Stimulated activated naive B cell treated with anti-CD40 and anti-IgM and Interleukin-4, amounts not matched to agents 10 μg/mL and 1 μg/mL and 100 μg/mL, for 72 hours (primary cell): ENCODE results near the gene ENKUR.
"Not testable (repeated sequence)": the region's sequence is repeated elsewhere in the genome, so short reads cannot be mapped to it uniquely, and the experiment has no call there.

Experiments used
- ATAC-seq, 2 donors: fragments of 150-1000 bp; cut with Tn5 transposase; replicated peaks; 2 replicates each; pipeline ENCODE4 v1.10.0; 2021; ENCODE audit warnings: moderate library complexity in 1 of 2
- DNase-seq: peaks from one replicate; pipeline ENCODE4 v3.0.0; 2021
- H3K27ac Mint-ChIP-seq: one replicate; pipeline ENCODE4 v1.8.0; 2022; ENCODE audit warnings: mild to moderate bottlenecking, mixed read lengths
- H3K27me3 Mint-ChIP-seq, 2 donors: one replicate each; pipeline ENCODE4 v1.8.0; 2022; ENCODE audit warnings: mixed read lengths in 2 of 2
- H3K36me3 Mint-ChIP-seq, 2 donors: one replicate each; pipeline ENCODE4 v1.8.0; 2022; ENCODE audit warnings: mixed read lengths in 2 of 2, mild to moderate bottlenecking in 1 of 2
- H3K4me1 Mint-ChIP-seq, 2 donors: one replicate each; pipeline ENCODE4 v1.8.0; 2022; ENCODE audit warnings: mixed read lengths in 2 of 2, mild to moderate bottlenecking in 1 of 2
- H3K4me3 Mint-ChIP-seq, 2 donors: one replicate each; pipeline ENCODE4 v1.8.0; 2022; ENCODE audit warnings: mild to moderate bottlenecking in 2 of 2, mixed read lengths in 2 of 2, moderate library complexity in 1 of 2
- H3K9me3 Mint-ChIP-seq, 2 donors: one replicate each; pipeline ENCODE4 v1.8.0; 2022; ENCODE audit warnings: mixed read lengths in 2 of 2, mild to moderate bottlenecking in 1 of 2

Gene ENKUR

GRCh38 chr10:24974976-24975375 is 41.0 kb downstream of the ENKUR start:
- Mint-ChIP-seq H3K9me3 (peaks cover 0 to 2% of the 10 kb centered on the region in 2 donors), H3K27me3 (peaks cover 10 to 16% of the 10 kb centered on the region in 2 donors), H3K4me1 (no peaks in the 10 kb centered on the region), H3K36me3 (no peaks in the 10 kb centered on the region), H3K4me3 (no peak overlapping the region), H3K27ac (no peak overlapping the region)
- no peak for DNase-seq
- no peak for ATAC-seq

- DNase-seq, result no peak
- H3K27ac Mint-ChIP-seq, result no peak overlapping the region
- H3K27me3 Mint-ChIP-seq, result peaks cover 11 to 15% of the 10 kb centered on the region in 2 donors
Measured at GRCh38 chr10:24973163-24973562, 42.8 kb downstream of the ENKUR start.

GRCh38 chr10:24971374-24971773 is 44.6 kb downstream of the ENKUR start:
- H3K36me3 Mint-ChIP-seq, result no peaks in the 10 kb centered on the region
- H3K27me3 Mint-ChIP-seq, result peaks cover 11 to 20% of the 10 kb centered on the region in 2 donors
- no peak overlapping the region for H3K27ac Mint-ChIP-seq
- no peak overlapping the region for H3K4me3 Mint-ChIP-seq
- H3K4me1 Mint-ChIP-seq, result no peaks in the 10 kb centered on the region
- no peak for DNase-seq
- no peak for ATAC-seq
- H3K9me3 Mint-ChIP-seq, result peaks cover 0 to 5% of the 10 kb centered on the region in 2 donors

More at GRCh38 chr10:24973163-24973562, 42.8 kb downstream of the ENKUR start:
- H3K36me3 Mint-ChIP-seq, result no peaks in the 10 kb centered on the region
- no peak overlapping the region for H3K4me3 Mint-ChIP-seq
- no peak for ATAC-seq
- peaks cover 0 to 2% of the 10 kb centered on the region in 2 donors for H3K9me3 Mint-ChIP-seq
- H3K4me1 Mint-ChIP-seq, result no peaks in the 10 kb centered on the region

- Mint-ChIP-seq H3K4me1 (no peaks in the 10 kb centered on the region), H3K36me3 (no peaks in the 10 kb centered on the region), H3K27ac (no peak overlapping the region), H3K27me3 (peaks cover 6 to 11% of the 10 kb centered on the region in 2 donors), H3K4me3 (no peak overlapping the region), H3K9me3 (peaks cover 0 to 4% of the 10 kb centered on the region in 2 donors)
- ATAC-seq, result no peak
- DNase-seq, result no peak
Measured at GRCh38 chr10:24969841-24970281, 46.1 kb downstream of the ENKUR start.

GRCh38 chr10:24968951-24969350 is 47.0 kb downstream of the ENKUR start:
- not testable (repeated sequence) for H3K4me3 Mint-ChIP-seq, H3K4me1 Mint-ChIP-seq, DNase-seq, H3K9me3 Mint-ChIP-seq, H3K27ac Mint-ChIP-seq, H3K36me3 Mint-ChIP-seq, ATAC-seq
- peaks cover 6 to 11% of the 10 kb centered on the region in 2 donors for H3K27me3 Mint-ChIP-seq

DNA sequence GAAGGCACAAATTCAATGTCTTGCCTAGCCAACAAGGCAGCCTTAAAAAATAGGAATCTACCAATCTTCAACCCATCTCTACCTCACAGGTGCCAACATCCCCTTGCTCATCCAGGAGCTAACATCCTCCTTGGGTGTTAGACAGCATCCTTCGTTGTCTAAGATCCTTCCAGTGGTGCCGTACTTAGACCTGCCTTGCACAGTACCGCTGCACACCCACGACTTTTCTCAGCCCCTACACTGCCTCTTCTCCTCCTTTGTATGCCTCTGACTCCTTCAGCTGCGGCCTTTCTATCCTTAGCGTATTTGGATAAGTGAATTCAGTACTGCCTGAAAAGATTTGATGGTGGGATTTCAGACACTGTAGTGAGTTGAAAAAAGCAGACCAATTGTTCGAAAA is 47.6 kb downstream of the ENKUR start:
- Mint-ChIP-seq H3K4me3 (no peak overlapping the region), H3K36me3 (no peaks in the 10 kb centered on the region), H3K27ac (no peak overlapping the region), H3K27me3 (peaks cover 6 to 11% of the 10 kb centered on the region in 2 donors), H3K4me1 (no peaks in the 10 kb centered on the region), H3K9me3 (peaks cover 0 to 4% of the 10 kb centered on the region in 2 donors)
- DNase-seq, result no peak
- ATAC-seq, result no peak

GRCh38 chr10:24966962-24967481 is 48.9 kb downstream of the ENKUR start:
- no peak overlapping the region for H3K4me3 Mint-ChIP-seq
- H3K4me1 Mint-ChIP-seq, result no peaks in the 10 kb centered on the region
- DNase-seq (no peak), ATAC-seq (no peak)
- peaks cover 0 to 4% of the 10 kb centered on the region in 2 donors for H3K9me3 Mint-ChIP-seq
- no peak overlapping the region for H3K27ac Mint-ChIP-seq
- peaks cover 6 to 11% of the 10 kb centered on the region in 2 donors for H3K27me3 Mint-ChIP-seq
- H3K36me3 Mint-ChIP-seq, result no peaks in the 10 kb centered on the region

DNA sequence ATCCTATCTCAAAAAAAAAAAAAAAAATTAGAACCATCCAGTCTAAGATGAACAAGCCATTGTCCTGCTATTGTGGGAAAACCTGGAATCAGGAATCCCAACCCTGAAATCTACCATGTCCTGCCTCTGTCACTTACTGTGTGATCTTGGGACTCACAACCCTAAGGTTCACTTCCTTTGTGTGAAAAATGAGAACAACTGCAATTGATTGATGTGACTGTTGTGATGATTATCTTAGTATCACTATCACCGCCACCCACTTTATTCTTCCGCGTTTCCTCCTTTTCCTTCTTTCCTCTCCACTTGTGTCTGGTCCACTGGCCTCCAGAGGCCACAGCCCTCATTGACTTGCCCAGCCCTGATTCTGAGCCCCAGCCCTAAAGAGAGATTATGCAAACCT is 50.9 kb downstream of the ENKUR start:
- DNase-seq (no peak), ATAC-seq (no peak)
- Mint-ChIP-seq H3K4me3 (no peak overlapping the region), H3K27me3 (peaks cover 4 to 5% of the 10 kb centered on the region in 2 donors), H3K9me3 (peaks cover 0 to 4% of the 10 kb centered on the region in 2 donors), H3K4me1 (no peaks in the 10 kb centered on the region), H3K36me3 (no peaks in the 10 kb centered on the region), H3K27ac (no peak overlapping the region)

DNA sequence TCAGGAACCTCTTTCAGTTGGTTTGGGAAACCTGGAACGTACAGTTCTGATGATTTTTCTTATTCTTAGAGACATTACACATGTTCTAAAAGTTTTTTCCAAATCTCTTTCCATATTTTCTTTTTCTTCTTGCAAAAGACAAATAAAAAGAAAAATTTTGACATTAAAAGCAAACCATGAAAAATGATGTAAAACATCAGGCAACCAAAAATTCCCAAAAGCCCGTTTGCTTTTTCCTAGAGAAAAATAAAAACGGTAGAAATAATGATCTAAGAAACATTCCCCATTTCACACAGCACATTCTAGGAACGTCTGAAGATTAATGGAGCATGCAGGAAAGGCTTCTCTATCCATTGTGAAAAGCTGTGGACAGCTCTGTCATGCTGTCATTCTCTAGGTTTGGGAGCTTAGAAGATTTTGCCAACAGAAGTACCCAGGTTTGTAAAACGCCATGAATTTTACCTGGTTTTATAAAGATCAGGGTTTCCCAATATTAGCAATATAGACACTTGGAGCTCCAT is 52.4 kb downstream of the ENKUR start:
- no peak overlapping the region for H3K27ac Mint-ChIP-seq
- no peaks in the 10 kb centered on the region for H3K36me3 Mint-ChIP-seq
- DNase-seq (no peak), ATAC-seq (no peak)
- no peak overlapping the region for H3K4me3 Mint-ChIP-seq
- no peaks in the 10 kb centered on the region for H3K4me1 Mint-ChIP-seq
- peaks cover 5 to 11% of the 10 kb centered on the region in 2 donors for H3K27me3 Mint-ChIP-seq
- peaks cover 0 to 4% of the 10 kb centered on the region in 2 donors for H3K9me3 Mint-ChIP-seq

DNA sequence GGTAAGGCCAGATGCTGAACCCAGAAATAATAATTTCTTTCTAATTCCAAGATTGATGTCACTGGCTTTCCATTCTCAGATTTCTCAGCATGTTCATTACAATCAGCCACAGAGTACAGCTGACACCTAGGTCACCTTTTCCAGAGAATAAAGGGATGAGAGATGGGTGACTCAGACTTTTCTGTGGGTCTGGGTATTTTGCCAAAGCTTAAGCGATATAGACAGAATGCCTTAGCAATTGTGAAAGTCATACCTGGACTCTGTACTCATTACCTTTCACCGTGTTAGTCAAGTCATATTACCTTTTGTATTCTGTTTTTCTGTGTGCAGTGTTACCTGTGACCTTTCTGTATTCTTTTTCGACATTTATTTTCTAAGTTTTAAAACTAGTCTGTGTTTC is 53.0 kb downstream of the ENKUR start:
- no peak for DNase-seq
- Mint-ChIP-seq H3K4me3 (no peak overlapping the region), H3K36me3 (no peaks in the 10 kb centered on the region), H3K27ac (no peak overlapping the region), H3K9me3 (peaks cover 0 to 4% of the 10 kb centered on the region in 2 donors), H3K27me3 (peaks cover 5 to 8% of the 10 kb centered on the region in 2 donors), H3K4me1 (no peaks in the 10 kb centered on the region)
- ATAC-seq, result no peak

DNA sequence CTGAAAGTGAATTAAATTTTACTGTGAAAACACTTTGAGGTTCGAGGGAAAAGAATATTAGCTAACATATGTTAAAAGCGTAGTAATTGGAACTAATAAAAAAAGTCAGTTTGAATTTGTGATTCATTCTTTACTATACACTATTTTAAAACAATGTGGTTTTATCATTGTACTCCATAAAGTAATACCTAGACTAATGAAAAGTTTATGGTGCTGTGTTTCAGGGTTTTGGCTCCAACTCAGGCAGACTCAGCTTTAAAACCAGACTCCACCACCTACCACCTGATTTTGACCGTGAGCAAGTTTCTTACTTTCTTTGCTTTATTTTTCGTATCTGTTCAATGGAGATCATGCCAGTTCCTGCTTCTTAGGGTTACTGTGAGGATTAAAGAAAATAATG is 54.4 kb downstream of the ENKUR start:
- no peak overlapping the region for H3K27ac Mint-ChIP-seq
- no peaks in the 10 kb centered on the region for H3K9me3 Mint-ChIP-seq
- H3K4me1 Mint-ChIP-seq, result no peaks in the 10 kb centered on the region
- no peak overlapping the region for H3K4me3 Mint-ChIP-seq
- no peak for ATAC-seq
- H3K27me3 Mint-ChIP-seq, result peaks cover 11 to 13% of the 10 kb centered on the region in 2 donors
- no peak for DNase-seq
- H3K36me3 Mint-ChIP-seq, result no peaks in the 10 kb centered on the region

DNA sequence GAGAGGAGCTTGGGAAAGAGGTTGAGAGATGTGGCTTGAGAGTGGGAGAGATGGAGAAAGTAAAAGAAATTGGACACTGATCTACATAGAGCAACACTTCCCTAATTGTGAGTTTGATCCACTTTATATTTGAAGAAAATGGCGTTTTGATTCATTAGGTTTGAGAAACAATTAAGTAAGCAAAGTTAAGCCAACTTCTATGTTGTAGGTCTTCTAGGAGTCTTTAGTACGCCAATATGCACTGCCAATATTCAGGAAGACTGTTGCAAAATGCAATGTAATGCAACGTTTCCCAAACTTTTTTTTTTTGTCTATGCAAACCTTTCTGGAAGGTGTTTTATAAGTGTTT is 56.6 kb downstream of the ENKUR start:
- H3K9me3 Mint-ChIP-seq, result peaks cover 0 to 2% of the 10 kb centered on the region in 2 donors
- no peak for DNase-seq
- no peaks in the 10 kb centered on the region for H3K36me3 Mint-ChIP-seq
- H3K27me3 Mint-ChIP-seq, result peaks cover 14 to 21% of the 10 kb centered on the region in 2 donors
- ATAC-seq, result no peak
- H3K27ac Mint-ChIP-seq, result no peak overlapping the region
- H3K4me1 Mint-ChIP-seq, result no peaks in the 10 kb centered on the region
- no peak overlapping the region for H3K4me3 Mint-ChIP-seq

GRCh38 chr10:24958721-24959381 is 57.1 kb downstream of the ENKUR start:
- DNase-seq (no peak), ATAC-seq (no peak)
- H3K36me3 Mint-ChIP-seq, result no peaks in the 10 kb centered on the region
- H3K4me3 Mint-ChIP-seq, result no peak overlapping the region
- no peaks in the 10 kb centered on the region for H3K4me1 Mint-ChIP-seq
- H3K27me3 Mint-ChIP-seq, result peaks cover 19 to 26% of the 10 kb centered on the region in 2 donors
- peaks cover 0 to 2% of the 10 kb centered on the region in 2 donors for H3K9me3 Mint-ChIP-seq
- H3K27ac Mint-ChIP-seq, result no peak overlapping the region

DNA sequence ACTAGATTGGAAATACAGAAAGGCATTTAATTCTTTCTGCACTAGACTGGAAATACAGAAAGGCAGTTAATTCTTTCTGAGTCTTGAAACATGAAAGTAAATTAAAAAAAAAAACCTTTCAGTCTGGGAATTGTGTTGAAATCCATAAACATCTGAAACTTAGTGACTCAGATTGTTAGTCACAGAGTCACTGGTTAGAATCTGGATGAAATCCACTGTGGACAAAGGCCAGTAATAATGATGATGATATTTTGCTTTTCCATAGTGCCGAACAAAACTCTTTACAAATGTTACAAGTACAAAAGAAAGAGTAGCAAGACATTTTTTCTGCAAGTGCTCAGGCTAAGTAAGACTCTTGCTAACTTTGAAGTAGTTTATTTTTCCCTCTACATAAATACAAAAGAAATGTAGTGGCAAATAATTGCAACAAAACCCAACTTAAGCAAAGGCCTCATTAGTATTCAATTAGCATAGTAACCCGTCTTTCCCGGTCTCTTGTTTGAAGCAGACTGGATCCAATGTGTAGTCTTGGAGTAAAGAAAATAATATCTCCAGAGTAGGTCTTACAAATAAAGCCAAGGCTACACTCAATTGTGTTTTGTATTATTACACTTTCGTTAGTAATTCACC is 57.8 kb downstream of the ENKUR start:
- H3K9me3 Mint-ChIP-seq, result peaks cover 0 to 2% of the 10 kb centered on the region in 2 donors
- peaks cover 25 to 33% of the 10 kb centered on the region in 2 donors for H3K27me3 Mint-ChIP-seq
- H3K4me3 Mint-ChIP-seq, result no peak overlapping the region
- H3K27ac Mint-ChIP-seq, result no peak overlapping the region
- H3K4me1 Mint-ChIP-seq, result peaks cover 0 to 5% of the 10 kb centered on the region in 2 donors
- no peaks in the 10 kb centered on the region for H3K36me3 Mint-ChIP-seq
- no peak for ATAC-seq
- DNase-seq, result no peak

- not testable (repeated sequence) for H3K4me1 Mint-ChIP-seq, DNase-seq, H3K36me3 Mint-ChIP-seq, H3K9me3 Mint-ChIP-seq, ATAC-seq, H3K27ac Mint-ChIP-seq, H3K4me3 Mint-ChIP-seq
- peaks cover 29 to 38% of the 10 kb centered on the region in 2 donors for H3K27me3 Mint-ChIP-seq
Measured at GRCh38 chr10:24957624-24958051, 58.3 kb downstream of the ENKUR start.
